HG02610 (cell line): ENCODE results near the gene TDP1.

Source experiments
- ATAC-seq: cut with Tn5 transposase; IDR thresholded peaks from one replicate; pipeline ENCODE4 v1.9.1; 2021; ENCODE audit warnings: mild to moderate bottlenecking, moderate library complexity; ENCODE audit not compliant: unreplicated experiment

Gene TDP1

GRCh38 chr14:89955745-89956660, at the start of gene TDP1:
TSS of gene TDP1 (plus strand) at chr14:89955927. CDS start at chr14:89963115, 7,188 bp downstream.
- ATAC-seq: peak; percentile 60

- ATAC-seq: no peak
These were observed 49.7 kb upstream of the TDP1 start for GRCh38 chr14:89906000-89906399.

GRCh38 chr14:89907655-89908054, 48.1 kb upstream of the TDP1 start:
- ATAC-seq: no peak

- no peak for ATAC-seq
These were observed 46.8 kb upstream of the TDP1 start for GRCh38 chr14:89908712-89909450.

- no peak for ATAC-seq
These were observed 46.1 kb upstream of the TDP1 start for GRCh38 chr14:89909586-89909985.

- no peak for ATAC-seq
These were observed 45.1 kb upstream of the TDP1 start for GRCh38 chr14:89910691-89911009.

GRCh38 chr14:89911010-89911919, 44.5 kb upstream of the TDP1 start:
- ATAC-seq: no peak

- no peak for ATAC-seq
These were observed 43.5 kb upstream of the TDP1 start for GRCh38 chr14:89912221-89912620.

- ATAC-seq: no peak
These were observed 43.0 kb upstream of the TDP1 start for GRCh38 chr14:89912667-89913211.

GRCh38 chr14:89915114-89915878, 40.4 kb upstream of the TDP1 start:
- peak; percentile 58 for ATAC-seq

GRCh38 chr14:89918721-89919120, 37.0 kb upstream of the TDP1 start:
- no peak for ATAC-seq

GRCh38 chr14:89920056-89920455, 35.7 kb upstream of the TDP1 start:
- ATAC-seq: no peak

GRCh38 chr14:89921346-89921745, 34.4 kb upstream of the TDP1 start:
- ATAC-seq: no peak

- no peak for ATAC-seq
These were observed 33.5 kb upstream of the TDP1 start for GRCh38 chr14:89922031-89922907.

GRCh38 chr14:89924268-89924667, 31.5 kb upstream of the TDP1 start:
- ATAC-seq: no peak

- no peak for ATAC-seq
These were observed 29.0 kb upstream of the TDP1 start for GRCh38 chr14:89926694-89927093.

- ATAC-seq: no peak
These were observed 28.4 kb upstream of the TDP1 start for GRCh38 chr14:89927186-89927865.

- no peak for ATAC-seq
These were observed 22.7 kb upstream of the TDP1 start for GRCh38 chr14:89933002-89933401.
